Activated CD8-positive, alpha-beta memory T cell treated with anti-CD3 and anti-CD28 coated beads for 24 hours (primary cell): ENCODE data around the gene NUP85.
"Not testable (repeated sequence)": the region's sequence is repeated elsewhere in the genome, so short reads cannot be mapped to it uniquely, and the experiment has no call there.

Experiments
- DNase-seq: peaks from one replicate; pipeline ENCODE4 v3.0.0-alpha.2; 2020

Gene NUP85

DNA sequence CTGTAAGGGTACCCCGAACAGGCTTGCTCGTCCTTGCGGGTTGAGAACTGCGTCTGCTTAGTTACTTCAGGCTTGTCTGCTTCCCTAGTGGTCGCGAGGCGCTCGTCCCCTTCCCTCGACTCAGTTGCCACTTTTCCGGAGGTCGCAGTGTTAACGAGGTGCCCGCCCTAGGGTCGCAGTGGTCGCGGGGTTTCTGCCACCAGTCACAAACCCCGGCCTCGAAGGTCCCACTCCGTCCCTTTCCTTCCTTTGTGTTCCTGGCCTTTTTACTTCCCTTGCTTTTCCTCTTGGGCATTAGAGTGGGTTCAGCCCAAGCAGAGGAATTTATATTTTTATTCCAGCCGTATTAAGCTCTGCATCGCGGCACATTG, 299 bp downstream of the NUP85 start:
- no peak for DNase-seq

DNA sequence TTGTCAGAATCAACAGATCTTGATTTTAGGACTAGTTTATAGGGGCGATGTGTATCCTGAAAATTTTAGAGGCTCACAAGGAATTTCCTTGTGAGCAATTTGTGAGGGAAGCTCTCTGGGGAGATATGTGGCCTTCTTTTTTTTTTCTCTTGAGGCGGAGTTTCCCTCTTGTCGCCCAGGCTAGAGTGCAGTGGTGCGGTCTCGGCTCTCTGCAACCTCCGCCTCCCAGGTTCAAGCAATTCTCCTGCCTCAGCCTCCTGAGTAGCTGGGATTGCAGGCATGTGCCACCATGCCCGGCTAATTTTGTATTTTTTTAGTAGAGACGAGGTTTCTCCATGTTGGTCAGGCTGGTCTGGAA, 1.6 kb downstream of the NUP85 start:
- not testable (repeated sequence) for DNase-seq

DNA sequence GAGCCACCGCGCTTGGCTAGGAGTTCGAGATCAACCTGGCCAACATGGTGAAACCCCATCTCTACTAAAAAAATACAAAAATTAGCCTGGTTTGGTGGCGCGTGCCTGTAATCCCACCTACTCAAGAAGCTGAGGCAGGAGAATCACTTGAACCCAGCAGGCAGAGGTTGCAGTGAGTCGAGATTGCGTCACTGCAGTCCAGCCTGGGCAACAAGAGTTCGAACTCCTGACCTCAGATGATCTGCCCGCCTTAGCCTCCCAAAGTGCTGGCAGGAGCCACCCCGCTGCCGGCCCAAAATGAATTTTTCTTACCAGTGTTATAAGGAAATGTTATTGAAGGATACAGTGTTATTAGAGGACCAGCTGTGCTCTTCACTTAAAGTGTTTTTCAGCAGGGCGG, 2.3 kb downstream of the NUP85 start:
- DNase-seq: no peak

DNA sequence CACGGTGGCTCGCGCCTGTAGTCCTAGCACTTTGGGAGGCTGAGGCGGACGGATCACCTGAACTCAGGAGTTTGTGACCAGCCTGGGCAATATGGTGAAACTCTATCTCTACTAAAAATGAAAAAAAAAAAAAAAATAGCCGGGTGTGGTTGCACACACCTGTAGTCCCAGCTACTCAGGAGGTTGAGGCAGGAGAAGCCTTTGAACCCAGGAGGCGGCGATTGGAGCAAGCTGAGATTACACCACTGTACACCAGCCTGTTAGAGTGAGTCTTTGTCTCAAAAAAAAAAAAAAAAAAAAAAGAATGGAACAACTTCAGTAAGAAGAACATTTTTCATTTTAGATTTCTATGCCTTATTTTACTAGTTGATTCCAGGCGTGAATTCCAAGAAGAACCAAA, 2.7 kb downstream of the NUP85 start:
- no peak for DNase-seq

DNA sequence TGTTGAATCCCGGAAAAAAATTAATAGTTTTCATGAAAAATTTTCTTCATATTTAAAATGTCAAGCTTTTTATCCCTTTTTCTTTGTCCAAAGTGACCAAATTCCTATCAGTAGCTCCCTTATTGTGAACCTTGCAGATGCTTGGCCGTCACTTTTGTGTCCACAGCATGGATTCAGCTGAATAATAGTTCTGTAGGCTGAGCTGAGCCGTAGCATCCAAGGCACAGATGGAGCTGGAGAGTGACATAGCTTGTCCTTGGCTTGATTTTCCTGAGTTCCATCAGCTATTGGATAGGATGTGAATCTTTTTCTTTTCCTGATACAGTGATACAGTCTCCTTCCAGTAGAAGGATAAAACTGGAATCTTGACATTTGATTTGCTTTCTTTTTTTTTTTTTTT, 3.6 kb downstream of the NUP85 start:
- no peak for DNase-seq

DNA sequence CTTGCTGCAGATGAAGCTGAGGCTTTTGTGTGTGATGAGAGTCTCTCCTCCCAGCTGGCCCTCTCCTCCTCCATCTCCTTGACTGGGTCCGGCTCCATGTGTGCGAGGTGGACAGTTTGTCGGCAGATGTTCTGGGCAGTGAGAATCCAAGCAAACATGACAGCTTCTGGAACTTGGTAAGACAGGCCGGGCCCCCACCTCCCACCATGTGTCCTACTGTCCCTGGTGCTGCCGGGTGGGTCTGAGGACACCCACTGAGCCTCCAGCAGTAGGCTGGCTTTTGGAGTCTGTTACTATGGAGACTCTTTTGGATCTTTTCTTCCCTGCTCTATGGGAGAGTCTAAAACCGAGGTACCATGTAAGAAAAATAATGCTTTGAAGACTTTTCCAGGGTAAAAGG, 12.7 kb downstream of the NUP85 start:
- no peak for DNase-seq

DNA sequence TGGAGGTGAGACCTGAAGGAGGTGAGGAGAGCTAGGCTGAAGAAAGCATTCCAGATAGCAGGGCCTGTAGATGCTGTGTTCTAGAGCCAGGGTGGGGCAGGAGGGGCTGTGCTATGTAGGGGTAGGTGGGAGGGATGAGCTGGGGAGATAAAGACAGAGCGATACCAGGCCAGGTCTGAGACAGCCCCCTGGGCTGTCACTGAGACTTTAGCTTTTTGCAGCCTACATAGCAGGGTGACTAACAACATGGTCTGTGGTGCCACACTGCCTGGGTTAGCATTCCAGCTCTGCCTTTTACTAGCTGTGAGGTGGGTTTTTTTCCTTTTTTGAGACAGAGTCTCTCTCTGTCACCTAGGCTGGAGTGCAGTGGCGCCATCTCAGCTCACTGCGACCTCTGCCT, 14.3 kb downstream of the NUP85 start:
- no peak for DNase-seq

DNA sequence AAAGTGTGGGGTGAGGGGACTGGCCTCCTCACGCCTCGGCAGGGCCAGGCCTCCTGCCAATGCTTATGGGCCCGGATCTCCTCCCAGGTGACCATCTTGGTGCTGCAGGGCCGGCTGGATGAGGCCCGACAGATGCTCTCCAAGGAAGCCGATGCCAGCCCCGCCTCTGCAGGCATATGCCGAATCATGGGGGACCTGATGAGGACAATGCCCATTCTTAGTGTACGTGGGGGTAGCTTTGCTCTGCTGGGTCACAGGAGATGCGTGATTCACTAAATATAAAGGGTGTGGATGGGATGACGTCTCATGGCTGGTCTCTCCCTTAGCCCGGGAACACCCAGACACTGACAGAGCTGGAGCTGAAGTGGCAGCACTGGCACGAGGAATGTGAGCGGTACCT, 19.5 kb downstream of the NUP85 start:
- DNase-seq: no peak

DNA sequence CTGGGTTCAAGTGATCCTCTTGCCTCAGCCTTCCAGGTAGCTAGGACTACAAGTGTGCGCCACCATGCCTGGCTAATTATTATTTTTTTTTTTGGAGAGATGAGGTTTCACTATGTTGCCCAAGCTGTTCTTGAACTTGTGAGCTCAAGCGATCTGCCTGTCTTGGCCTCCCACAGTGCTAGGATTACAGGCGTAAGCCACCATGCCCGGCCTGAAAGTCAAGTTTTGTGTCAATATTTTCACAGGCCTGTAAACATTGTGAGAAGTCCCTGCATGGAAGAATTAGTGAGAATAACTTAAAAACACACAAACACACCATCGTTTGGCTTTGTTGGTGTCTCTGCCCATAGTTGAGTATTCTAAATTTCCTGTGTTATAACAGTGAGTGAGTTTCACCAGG, 22.2 kb downstream of the NUP85 start:
- DNase-seq: no peak

DNA sequence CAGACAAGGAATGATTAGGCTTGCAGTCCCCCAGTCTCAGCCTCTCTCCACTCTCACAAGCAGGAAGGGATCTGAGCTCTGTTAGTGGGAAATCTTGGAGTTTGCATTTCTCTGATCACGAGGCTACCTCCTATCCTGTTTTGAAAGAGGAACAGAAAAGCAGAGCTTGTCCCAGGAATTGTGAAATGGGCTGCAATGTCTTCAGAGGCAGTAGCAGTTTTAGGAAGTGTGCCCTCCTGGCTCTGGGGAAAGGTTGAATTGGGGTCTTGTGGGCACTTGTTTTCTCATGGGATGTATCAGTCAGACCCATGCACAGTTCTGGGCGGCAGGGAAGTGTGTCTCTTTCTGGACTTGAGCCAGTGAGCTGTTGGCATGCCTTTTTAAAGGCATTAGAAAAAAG, 22.8 kb downstream of the NUP85 start:
- no peak for DNase-seq

DNA sequence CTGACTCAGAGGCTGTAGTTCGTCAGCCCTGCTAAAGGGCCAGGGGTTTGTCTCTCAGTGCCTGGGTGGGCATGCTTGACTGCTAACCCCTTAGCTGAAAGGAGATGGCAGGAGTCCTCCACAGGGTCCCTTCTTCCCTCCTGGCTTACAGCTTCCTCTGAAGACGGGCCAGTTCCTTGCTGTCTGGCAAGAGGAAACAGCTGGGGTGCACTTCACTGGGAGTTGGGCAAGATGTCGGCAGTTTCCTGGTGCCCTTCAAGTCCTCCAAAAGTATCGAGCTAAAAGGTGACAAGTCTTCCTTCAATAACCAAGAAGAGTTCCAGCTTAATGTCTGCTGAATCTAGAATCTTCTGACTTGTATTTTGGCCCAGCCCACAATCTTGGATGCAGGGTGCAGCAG, 23.4 kb downstream of the NUP85 start:
- no peak for DNase-seq

DNA sequence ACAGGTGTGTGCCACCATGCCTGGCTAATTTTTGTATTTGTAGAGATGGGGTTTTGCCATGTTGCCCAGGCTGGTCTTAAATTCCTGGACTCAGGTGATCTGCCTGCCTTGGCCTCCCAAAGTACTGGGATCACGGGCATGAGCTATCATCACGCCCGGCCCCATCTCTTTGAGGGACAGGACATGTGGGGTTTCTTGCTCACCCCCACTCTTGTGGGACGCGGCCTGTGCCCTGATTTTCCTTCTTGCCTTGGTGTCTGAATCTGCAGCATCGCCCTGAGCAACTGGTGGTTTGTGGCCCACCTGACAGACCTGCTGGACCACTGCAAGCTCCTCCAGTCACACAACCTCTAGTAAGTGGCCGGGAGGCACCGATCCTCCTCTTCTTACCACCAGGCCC, 25.6 kb downstream of the NUP85 start:
- no peak for DNase-seq

DNA sequence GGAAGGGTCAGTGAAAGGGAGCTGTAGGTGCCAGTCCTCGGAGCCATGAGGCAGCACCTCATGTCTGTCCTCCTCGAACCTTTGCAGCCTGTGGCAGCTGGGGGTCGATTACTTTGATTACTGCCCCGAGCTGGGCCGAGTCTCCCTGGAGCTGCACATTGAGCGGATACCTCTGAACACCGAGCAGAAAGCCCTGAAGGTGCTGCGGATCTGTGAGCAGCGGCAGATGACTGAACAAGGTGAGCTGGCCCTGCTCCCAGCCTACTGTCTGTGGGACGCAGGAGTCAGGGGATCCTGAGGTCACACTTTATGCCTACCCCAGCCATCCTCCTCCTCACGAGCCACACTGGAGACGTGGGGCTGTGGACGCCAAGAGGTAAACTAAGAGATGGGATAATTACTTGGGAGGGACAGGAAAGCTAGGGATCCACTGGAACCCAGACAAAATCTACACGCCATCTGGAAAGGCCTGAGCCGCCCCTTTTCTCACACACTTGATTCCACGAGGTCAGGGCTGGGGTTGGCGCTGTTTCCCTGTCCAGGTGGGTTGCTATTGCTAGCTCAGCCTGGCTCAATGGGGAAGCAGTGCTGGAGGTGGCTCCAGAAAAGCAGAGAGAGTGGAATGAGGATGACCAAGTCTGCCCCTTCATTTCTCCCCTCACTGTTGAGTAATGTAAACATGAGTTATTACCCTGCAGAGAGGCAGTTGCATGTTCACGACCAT, 26.4 kb downstream of the NUP85 start:
- no peak for DNase-seq

DNA sequence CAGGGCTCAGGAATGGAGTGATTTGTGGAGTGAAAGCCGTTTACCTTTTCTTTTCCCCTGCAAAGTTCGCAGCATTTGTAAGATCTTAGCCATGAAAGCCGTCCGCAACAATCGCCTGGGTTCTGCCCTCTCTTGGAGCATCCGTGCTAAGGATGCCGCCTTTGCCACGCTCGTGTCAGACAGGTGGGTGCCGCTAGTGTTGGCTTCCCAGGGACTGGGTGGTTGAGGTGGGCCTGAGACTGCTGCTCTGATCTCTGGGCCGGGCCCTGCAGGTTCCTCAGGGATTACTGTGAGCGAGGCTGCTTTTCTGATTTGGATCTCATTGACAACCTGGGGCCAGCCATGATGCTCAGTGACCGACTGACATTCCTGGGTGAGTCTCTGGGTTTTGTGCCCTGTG, 27.3 kb downstream of the NUP85 start:
- no peak for DNase-seq

DNA sequence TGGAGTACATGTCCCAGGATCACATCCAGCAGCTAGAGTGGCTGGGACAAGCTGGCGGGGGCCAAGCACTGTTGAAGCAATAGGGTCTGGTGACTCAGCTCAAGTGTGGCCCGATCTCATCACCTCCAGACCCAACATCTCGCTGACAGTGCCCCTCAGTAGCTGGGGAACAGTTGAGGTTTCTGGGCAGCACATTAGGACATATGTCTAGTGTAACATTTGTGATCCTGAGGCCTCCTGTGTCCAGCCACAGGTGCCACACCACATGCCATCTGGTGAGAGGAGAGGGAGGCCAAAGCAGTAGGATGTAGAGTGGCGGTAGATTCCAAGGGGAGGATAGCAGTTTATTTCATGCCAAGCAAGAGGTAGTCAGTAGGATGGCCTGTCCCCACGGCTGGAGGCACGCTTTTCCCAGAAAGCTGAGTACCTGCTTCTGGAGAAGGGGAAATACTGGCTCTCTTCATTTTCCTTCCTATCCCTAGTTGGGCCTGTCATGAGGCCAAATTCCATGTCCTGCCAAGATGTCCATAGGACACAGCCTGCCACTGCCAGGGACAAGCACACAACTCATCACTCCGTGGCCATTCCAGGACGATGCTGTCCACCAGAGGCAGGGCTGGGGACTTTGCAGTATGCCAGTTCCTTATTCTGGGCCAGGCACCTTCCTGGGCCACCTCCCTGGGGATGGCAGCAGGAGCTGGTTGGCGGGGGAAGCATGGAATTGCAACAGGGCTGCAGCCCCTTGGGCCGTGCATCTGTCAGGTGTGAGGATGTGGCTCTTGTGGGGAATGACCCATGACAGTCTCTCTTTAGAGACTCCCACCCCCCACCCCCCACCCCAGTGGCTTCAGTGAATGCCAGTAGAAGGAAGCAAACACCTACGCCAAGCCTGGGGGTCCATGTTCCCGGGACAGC, 31.9 kb downstream of the NUP85 start:
- DNase-seq: no peak

DNA sequence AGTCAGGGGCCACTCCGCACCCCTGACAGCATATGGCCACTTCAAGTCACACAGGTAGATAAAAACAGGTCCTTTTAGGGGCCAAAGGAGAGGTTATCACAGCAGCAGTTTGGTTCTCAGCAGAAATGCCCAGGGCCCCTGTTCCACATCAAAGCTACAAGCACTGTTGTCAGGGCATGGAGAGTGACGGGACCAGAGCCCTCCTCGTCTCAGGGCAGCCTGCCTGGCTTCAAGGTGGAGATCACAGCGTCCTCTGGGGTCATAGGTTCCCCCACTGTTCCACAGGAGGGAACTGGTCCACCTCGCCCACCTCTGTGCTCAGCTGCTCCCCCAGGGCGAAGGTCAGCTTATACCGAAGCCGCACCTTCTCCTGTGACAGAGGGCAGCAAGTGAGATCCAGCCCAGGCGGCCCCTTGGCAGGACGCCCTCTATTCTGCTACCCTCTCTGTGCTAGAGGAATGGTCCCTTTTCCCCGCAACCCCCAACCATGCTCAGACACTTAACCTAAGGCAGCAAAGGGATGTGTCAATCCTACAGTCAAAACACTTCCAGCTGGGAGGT, 32.6 kb downstream of the NUP85 start:
- no peak for DNase-seq

DNA sequence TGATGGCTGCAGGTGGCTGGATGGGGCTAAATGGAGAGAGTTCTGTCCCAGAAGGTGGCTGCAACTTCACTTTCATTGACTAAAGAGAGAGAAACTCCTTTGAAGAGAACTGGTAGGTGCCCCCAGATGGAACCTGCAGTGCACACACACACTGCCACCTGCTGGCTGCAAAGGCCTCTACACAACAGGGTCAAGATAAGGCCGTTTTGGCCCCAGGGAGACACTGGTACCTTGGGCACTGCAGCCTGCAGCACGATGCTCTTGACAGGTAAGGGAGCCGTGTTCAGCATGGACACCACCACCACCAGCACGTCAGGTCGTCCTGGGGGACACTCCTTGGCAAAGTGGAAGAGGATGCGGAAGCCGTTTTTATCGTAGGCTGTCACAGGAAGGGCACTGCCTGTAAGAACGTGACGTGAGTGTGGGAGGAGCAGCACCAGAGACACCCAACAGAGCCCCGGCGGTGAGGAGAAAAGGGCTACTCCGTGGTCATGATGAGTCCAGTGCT, 33.3 kb downstream of the NUP85 start:
- peak; percentile 81 for DNase-seq

DNA sequence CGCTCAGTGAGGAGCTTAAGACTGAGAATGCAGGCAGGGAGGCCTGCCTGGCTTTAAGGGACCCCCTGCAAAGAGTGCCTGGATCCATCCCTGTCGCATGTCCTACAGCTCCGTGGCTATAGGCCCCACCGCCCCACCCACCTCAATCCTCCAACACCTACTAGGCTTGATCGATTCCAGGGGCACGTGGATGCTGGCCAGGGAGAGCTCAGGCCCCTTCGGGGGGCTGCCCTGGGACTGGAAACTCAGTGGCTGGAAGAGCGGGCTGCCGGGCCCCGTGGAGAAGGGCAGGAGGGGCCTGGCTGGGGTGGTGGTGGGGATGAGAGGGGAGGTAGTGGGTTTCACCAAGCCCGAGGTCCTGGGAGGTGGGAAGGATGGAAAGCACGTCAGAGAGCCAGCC, 33.7 kb downstream of the NUP85 start:
- DNase-seq: no peak

DNA sequence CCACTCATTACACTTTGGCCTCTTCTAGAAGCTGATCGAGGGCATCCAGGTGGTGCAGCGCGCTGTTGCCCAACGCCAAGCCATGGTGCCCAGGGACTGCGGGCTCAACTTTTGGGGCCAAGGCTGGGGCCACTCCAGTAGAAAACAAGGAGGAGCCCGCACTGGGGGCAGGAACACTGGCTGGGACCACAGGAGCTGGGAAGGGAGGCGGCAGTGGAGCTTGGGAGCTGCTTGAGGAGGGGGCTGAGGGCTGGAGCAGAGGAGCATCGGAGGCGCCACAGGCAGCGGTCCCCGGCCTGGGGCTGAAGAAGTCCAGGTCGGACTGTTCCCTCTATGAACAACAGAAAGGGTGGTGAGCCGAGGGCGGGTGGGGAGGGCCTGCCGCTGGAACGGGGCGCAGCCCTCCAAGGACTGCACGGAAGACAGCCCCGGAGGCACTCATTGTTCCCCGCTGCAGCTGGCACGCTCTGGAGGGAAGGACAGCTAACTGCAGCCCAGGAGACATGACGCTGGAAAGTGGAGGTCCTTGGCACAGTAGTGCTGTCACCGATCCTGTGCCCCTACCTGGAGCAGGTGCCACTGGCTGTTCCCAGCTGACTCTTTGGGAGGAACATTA, 34.4 kb downstream of the NUP85 start:
- no peak for DNase-seq

DNA sequence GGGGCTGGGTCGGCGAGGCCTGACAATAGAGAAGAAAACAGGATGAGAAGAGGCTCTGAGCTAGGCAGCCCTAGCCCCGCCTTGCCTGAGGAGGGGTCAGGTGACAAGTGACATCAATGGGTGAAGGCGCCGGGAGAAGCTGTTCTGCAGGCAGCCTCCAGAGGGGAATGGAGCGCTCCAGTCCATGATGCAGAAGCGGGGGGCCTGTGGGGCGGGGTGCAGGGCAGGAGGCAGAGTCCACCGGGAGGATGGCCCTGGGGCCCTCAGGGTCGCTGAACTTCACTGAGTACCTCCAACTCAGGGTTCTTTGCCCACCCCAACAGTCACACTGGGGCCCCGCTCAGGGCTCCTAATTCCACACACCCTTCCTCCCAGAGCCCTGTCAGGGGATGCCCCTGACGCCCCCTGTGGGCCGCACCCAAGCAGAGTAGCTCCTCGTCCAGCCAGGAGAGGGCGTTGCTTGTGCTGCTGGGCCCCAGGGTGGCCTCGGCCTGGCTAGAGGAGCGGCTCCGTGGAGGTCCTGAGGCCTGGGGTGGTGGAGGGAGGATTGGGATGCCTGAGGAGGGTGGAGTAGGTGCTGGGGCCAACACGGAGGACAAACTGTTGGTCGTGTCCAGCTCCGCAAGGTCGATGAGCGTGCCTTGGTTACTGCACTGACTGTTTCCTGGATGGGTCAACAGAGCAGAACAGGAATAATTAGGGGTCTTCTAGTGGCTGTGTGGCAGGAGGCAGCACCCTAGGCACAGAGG, 35.1 kb downstream of the NUP85 start:
- DNase-seq: peak; percentile 76

DNA sequence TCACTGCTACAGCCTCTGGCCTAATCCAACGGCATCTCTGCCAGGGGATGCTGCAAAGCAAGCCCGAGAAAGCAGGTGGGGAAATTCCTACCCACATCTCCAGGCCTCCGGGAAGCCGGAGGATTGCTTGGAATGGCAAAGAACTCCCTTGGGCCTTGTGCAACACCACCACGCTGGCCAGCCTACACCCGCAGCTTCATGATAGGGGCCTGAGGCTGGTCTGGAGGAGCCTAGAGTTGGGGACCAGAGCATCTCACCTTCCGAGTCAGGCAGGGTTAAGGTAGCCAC, 35.6 kb downstream of the NUP85 start:
- DNase-seq: no peak

DNA sequence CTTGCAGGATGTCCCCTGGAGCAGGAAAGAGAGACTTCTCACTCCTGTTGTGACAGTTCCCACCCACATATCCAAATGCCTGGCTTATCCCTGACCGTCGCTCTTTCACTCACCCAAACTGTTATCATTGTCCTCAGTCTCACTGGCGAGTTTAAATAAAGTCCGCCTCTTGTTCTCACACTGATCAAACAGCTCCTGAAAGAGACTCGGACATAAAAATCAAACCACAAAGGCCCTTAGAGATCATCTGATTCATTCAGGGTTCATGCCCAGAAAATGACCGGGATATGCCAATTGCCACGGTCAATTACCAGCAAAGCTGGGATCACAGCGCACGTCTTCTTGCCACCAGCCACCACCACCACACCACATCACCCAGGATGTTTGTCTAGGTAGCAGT, 36.0 kb downstream of the NUP85 start:
- no peak for DNase-seq

DNA sequence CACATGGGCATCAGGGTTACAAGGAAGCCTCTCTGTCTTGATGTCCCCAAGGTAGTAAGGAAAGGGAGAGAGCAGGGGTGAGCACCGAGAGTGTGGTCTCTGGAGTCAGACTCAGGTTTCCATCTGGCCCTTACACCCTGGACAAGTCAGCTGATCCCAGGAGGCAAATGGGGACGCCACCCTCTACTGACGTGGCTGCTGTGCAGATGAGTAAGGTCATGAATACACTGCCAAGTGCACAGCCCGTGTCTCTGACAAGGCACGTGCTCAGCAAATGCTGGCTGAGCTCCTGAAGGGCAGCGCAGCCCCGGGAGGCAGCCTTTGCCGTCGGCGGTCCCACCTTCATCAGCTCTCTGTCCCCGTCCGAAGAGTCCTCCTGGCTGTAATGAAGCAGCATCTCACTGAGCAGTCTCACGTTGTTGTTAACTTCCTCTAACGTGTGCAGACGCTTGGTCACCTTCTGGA, 36.5 kb downstream of the NUP85 start:
- DNase-seq: no peak
